Iris pigment epithelial cell (primary cell): Measurements from ENCODE around the gene DHRS12.

Experiments used
- DNase-seq: peaks from one replicate; pipeline ENCODE4 v3.0.0-alpha.2; 2011; ENCODE audit warnings: low read depth

DHRS12 gene, protein sequence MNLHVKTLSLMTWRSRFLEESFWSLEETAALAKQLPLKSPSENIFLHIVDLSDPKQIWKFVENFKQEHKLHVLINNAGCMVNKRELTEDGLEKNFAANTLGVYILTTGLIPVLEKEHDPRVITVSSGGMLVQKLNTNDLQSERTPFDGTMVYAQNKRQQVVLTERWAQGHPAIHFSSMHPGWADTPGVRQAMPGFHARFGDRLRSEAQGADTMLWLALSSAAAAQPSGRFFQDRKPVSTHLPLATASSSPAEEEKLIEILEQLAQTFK

DNA sequence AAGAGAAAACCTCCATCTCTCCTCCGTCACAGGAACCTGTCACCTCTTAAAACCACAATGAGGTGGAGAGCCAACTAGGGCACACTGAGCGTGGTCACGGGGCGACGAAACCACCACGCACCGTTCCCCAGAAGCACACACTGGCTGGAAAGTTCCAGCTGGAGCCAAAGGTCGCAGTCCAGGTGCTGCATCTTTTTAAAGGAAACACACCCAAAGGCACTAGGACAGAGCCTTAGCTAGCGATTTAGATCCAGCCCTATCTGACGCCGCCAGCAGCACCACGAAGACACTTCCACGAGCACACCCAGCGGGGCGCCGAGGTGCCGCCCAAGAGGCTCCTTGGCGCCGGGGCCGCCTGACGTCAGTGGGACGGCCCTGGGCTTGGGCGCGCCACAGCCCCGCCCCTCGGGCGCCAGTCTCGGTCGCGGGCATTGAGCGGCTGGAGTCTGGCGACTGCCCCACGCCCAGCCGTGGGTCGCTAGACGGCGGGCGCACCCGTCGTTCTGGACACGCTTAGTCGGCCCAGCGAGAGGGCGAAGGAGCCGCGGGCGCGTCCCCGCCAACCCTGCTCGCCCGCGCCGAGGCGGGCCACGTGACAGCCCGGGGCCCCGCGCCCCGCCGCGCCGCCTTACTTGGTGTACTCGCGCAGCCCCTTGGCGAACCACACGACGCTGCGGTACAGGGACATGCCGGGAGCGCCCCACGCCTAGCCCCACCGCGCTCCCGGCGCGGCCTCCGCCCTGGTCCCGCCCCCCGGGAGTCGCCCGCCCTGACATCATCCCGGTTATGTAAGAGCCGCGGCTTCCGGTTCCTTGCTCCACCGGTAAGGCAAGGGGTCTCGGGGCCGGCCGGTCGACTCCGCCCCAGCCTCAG is at the start of gene DHRS12:
DHRS12 (minus strand) TSS at position 742 of the 873 bp plus-strand sequence. CDS start 4,504 bp downstream, outside the sequence.
- DNase-seq = peak; percentile 79

DNA sequence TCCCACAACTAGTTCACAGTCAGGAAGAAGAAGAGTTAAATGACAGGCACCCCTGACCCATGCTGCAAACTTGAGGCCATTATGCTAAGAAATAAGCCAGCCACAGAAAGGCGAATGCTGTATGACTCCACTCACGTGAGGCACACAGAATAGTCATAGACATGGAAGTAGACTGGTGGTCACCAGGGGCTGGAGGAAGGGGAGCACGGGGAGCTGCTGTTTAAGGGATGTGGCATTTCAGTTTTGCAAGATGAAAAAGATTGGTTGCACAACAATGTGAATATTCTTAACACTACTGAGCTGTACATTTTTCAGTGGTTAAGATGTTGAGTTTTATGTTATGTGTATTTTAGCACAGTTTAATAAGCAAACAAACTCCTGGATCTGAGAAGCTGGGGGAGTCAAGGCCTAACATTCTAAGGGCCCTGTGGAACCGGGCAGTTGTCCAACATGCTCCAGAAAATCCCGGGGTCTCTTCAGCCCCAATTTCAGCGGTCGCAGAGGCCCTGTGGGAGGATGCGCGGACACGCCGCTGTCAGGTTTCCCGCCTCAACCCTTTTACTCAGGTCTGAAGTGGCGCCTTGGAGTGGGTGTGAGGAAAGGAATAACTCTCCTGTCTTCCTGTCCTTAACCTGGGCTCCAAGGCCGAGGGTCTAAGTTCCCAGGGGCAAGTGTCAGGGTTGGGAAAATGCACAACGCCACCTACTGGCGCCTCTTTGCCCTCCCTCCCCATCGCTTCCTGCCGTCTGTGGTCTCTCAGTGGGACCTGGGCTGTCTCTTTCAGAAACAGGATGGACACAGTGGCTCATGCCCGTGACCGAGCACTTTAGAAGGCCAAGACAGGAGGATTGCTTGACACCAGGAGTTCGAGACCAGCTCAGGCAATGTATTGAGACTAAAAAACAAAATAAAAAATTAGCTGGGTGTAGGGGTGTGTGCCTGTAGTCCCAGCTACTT is 45.5 kb upstream of the DHRS12 start:
- peak; percentile 74 for DNase-seq

DNA sequence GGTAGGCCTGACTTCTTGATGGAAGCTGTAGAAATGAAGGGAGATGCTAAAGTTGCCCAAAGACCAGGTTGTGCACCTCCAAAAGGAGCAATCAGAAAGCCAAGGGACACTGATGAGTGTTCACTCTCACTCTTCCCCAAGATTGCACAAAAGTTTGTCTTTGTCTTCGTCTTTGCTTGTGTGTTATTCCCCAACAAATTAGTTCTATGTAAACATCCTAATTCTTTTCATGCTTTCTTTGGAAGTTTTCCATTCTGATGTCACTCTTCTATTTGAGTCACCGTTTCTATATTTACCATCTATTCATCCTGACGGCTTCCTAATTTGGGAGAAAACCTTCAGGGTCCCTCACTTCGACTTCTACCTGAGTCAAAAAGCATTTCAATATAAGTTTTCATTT is 44.7 kb upstream of the DHRS12 start:
- peak; percentile 73 for DNase-seq

DNA sequence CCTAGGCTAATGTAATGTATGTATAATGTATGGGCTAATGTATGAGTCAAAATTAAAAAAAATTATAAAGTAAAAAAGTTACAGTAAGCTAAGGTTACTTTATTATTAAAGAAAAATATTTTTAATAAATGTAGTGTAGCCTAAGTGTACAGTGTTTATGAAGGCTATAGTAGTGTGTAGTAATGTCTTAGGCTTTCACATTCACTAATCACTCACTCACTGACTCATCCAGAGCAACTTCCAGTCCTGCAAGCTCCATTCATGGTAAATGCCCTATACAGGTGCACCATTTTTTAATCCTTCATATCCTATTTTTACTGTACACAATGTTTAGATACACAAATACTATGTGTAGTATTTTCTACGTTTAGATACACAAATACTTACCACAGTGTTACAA is 42.8 kb upstream of the DHRS12 start:
- DNase-seq = no peak

DNA sequence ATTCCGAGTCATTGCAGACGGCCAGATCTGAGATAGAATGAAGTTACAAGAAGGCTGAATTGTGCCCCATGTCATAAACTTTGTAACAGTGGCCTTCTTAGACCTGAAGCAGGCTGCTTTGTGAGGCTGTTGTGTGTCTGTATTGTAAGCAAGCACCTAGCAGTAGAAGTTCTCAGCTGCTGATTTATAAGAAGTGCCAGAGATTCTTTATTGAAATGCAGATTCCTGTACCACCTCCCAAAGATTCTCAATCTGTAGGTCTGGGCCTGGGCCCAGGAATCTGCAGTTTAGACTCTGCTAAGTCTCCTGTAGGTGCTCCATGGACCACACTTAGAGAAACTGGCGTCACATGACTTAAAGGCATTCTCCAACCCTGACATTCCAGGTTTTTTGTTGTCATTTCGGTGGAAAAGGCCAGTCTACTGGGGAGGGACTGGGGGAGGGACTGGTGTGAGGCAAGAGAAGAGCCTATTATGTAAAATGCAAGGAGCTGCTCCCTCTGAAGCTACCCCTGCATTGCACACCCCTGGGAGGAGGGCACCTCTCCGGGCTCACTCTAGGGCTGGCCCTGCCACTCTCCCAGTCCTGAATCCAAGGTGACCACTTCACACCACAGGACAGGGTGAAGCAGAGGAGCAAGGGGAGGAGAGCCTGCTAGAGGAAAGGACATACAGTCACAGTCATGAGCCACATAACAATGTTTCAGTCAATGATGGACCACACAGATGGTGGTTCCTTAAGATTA is 41.8 kb upstream of the DHRS12 start:
- DNase-seq = no peak

DNA sequence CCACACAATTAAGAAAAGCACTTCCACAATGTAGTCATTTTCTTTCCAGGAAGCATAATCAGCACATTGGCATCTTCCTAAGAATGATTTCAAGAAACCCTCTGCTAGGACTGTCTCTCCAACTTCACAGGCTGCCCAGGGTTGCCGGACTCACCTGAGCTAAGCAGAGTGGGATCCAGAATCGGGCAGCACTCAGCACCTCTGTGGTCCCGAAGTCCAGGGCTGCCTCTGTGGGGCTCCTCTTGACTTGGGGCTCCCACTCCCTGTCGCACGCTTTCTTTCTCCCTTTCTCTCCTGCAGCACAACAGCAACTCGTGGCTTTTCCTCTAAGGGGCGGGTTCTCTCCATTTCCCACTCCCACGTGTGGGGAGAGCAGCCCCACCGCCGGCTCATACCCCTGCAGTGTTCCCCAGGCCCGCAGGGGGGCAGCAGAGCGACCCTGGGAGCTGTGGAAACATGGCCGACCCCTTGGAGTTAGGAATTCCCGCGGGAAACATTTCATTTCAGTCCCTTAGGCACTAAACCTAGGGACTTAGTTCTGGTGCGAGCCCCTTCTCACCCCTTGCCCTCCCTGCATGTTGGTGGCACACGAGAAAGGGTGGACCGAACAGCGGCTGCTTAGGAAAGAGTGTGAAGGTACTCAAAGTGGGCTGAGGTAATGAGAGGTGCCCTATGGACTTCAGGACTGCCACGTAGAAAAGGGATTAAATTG is 41.1 kb upstream of the DHRS12 start, which contains the start of gene TMEM272:
TMEM272 (minus strand) TSS at position 316 of the 712 bp plus-strand sequence. CDS start 6,647 bp downstream, outside the sequence.
- DNase-seq = peak; percentile 17

DNA sequence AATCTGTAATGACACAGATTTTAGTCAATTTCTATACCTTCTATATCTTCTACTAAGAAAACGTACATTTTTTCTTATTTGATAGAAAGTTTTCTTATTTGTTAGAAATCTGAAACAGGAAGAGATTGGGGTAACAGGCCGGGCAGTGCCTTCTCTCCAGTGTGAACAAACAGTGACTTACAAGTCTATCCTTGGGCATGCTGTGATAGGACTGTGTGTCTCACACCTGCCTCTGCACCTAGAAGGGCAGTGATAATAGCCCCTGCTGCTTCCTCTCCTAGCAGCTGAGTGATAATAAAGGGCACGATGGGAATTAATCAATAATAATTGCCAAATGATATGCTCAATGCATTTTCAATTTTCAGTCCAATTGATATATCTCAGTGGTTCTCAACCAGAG is 39.6 kb upstream of the DHRS12 start:
- DNase-seq = no peak

DNA sequence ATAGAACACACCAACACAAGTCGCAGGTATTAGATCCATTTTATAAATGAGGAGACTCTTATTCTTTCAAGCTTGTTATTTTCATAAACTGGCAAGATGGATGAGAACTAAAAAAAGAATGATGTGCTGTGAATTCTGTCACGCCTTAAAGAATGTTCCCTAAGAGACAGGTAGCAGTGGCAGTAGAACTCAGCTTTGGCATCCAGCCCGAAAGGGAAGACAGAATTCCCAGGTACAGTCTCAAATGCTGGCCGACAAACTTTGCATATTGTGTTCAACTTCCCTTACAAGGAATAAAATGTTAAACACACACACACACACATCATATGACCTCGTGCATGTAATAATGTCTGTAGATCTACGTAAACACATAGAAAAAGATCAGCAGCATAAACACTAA is 37.8 kb upstream of the DHRS12 start:
- no peak for DNase-seq

DNA sequence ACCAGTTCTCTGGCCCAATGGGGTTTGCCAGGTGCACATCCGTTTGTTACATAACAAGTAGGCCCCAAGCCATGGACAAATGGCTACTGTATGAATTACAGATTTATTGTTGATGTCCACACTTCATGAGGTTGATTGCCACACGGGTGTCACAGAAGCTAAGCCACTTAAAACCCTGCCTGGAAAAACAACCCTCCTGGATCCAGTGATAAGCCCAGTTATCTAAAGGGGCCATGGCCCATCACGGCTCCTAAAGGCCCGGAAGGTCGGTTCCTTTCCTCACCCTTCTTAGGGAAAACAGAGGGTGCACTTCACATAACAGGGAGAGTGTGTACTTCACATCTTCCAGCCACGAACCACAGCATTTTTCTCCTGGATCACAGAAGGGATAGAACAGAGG is 37.0 kb upstream of the DHRS12 start:
- DNase-seq = no peak

DNA sequence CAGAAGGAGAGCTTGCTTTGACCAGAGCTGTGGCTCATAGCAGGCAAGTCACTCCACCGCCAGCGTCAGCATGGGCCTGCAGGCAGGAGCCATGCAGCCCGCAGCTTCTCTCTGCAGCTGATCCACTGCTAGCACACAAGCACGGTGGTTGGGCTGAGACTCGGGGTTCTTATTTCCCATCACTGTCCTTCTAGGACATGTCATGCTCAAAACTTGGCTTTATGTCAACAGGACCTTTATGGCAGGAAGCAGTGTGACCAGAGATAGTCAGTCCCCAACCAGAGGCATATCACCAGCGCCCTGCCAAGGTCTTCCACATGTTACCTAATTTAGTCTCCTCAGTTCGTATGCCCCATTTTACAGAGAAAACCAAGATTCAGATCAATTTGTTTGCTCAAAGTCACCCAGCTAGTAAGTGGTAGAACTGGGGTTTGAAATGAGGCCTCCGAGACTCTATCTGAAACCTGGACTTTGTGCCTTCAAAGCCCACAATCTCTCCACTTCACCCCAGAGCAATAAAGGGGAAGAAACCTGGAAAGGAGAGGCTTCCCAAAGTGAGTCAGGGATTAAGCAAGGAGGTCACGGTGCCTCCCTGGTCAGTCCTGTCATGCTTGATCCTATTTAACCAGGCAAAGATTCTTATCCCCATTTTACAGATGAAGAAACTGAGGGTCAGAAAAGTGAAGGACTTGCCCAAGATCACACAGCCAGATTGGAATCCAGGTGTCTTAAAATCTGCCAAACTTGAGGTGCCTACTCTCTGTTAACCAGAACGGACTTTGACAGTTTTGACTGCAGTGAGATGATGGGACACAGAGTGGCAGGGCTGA is 36.0 kb upstream of the DHRS12 start:
- DNase-seq = no peak

DNA sequence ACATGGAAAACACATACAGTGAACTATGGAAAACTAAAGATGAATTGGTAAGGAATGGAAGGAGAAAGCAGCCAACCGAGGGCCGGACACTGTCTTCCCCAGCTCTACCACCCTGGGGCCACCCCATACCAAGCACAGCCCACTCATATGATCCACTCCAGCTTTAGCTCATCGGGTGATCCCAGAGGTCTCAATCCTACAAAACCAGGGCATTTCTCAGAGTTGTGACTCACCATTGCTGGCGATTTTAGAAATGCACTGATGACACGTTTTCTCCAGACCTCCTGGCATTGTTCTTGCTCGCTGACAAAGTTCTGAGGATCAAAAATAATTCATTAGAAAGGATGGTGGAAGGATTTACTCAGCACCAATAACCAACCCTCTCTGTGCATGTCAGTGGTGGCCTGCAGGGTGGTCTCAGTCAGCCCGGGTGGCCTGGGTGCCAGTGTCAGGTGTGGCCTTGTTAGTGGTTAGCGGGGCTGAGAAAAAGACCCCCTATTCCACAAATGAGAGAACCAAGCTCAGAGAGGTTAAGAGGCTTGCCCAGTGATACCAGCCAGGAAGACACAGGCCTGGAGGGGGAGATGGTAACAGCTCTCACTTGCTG is 34.4 kb upstream of the DHRS12 start:
- peak; percentile 74 for DNase-seq

DNA sequence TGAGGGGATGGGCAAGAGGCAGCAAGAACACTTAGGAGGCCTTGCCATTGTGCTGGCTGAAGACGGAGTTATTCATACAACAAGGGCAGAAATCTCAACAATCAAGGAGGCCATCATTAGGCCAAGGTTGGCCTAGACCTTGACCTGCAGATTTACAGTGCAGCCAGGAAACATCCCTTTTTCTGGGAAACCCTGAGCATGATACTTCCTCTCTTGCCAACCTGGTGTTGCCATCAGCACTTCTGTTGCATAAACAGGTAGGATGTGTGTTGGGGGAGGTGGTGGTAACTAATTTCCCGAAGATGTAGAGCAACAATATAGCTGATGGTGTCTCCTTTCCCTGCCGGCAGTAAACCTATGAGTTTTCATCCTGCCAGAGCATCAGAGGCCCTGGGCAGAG is 33.1 kb upstream of the DHRS12 start:
- no peak for DNase-seq

DNA sequence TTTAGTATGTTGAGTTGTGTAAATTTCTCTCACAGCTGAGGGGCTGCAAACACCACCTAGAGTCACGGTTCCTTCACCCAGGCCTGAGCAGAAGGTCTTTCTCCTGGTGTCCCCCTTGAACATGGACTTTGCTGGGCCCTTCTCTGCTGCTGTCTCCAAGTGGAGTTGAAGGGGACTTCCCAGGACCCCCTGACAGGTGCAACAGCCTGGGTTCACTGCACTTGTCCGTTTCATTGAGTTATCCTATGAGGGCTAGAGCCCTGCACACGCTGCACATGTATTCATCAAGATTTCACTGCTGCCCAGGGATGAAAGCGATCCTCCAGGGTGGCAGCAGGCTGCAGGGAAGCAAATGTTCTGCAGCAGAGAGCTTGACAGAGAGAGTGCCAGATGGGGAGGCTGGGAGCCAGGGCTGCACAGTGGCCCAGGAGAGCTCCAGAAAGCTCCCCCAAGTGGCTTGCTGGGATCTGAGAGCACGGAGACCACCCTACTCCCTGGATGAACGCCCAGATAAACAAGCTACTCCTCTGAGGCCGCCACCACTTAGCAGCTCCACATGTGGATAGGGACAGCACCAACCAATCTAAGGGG is 30.7 kb upstream of the DHRS12 start:
- no peak for DNase-seq

DNA sequence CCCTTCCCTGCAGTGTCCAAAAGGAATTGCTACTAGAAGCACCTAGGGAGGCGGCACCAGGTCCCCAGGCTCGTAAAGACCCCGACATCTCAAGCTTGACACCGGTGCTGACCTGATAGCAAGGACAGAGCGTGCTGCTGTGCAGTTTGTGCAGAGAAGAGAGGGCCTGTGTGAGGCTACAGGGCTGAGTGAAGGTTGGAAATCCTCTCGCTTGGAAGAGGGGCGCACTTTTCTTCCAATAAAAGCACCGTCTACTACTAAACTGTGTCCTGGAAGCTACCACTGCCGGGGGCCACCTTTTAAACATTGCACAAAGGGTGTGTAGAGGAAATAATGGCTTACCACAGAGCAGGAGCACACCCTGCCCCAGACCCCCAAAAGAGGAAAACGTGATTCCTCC is 30.0 kb upstream of the DHRS12 start:
- DNase-seq = no peak

DNA sequence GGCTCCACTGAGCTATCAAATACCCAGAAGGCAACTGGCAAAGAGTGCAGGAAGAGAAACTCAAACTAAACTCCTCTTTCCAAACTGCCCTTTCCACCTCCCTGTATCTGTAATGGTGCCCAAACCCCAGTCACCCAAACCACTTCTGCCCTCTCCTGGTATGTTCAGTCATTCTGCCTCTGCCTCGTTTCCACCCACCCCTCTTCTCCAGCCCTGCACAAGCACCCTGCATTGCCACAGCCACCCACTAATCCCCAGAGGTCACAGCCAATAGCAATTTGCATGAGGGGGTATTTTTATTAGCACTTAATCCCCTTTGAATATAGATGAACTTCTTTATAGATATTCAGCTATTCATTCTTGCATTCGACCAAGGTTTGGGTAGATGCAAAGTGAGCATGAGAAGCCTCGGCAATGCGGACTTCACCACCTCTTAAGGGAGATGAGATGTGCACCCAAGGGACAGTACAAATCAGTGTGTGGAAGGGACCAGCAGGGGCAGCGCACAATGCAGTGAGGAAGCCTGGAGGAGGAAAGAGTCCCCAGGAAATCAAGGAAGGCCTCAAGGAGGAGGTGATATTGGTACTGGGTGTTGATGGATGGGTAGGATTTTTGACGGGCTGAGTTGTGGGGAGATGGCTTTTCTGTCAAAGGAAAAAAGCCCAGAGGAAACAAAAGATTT is 28.6 kb upstream of the DHRS12 start:
- no peak for DNase-seq

DNA sequence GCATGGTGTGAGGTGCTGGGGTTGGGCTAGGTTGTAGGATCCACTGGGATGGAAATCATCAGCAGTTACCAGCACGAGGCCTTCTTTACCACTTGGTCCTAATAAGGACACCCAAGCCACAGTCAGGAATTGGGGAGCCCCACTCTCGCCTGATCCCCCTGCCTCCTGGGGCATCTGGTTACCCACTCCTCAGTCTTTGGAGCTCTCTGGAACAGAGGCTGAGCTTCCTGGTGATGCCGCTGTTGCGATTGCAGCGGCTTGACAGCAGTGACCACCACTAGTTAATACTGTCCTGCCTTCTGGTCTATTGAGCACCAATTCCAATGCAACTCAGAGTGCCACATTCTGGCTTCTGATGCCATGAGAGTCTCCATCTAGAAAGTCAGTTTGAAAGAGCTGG is 27.6 kb upstream of the DHRS12 start:
- DNase-seq = no peak

DNA sequence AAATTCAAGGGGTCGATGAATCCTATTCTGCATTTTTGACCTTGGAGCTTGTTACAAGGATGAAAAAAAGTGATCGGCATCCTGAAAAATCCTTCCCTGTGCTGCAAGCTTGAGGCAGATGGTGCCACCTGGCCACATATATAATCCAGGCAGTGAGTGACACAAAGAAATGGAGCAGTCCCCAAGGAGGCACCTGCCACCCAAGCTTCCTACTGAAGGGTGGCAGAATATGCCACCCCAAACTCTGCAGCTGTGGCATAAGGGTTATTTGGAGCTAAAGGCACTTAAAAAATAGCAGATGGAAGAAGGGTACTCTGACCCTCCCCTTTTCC is 25.6 kb upstream of the DHRS12 start:
- DNase-seq = no peak

DNA sequence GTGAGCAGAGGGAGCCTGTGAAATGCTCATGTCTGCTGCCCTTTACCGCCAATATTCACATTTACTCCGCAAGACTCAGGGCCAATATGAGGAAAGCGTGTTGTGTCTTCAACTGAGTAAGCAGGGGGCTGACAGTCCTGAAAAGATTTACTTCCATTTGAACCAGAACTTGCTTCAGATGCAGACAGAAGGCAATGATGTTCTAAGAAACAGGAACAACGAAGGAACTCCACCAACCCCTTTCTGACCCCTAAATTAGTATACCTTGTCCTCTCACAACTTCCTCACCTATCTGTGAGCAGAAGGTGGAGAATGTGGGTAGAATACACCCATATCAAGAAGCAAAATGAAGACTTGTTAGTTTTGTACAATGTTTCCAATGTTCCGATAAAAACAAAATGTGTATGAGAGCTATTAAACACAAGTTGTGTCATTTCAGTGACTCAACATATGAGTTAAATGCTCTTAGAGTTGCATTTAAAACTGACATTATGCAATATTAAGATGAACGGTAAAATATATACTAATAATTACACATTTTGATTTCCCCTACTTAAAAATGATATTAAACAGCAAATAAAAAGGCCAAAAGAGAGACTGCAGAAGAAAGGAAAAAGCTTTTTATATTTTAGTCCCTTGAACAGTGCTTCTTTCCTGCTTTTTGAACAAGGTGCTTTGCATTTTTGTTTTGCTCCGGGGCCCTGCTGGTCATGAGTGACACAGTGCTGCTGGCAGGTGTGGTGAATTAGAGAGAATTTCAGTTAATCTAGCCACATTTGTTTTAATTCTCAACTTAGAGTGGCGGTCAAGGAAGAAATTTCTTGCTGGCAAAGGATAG is 25.0 kb upstream of the DHRS12 start:
- no peak for DNase-seq
